A549 (cell line): ENCODE measurements around the gene COX6B1. TPM values are rescaled to one million over a fixed set of nuclear protein-coding genes. Genes with fewer than 3 reads are reported as not detected.
A peak's percentile ranks its signal among the peaks of the same experiment; 100 is the strongest.
"Not testable (repeated sequence)": the region's sequence is repeated elsewhere in the genome, so short reads cannot be mapped to it uniquely, and the experiment has no call there.

ENCODE experiments used
- ATAC-seq, 2 experiments: fragments of 200-7000 bp in 1 of 2; fragments of >200 bp in 1 of 2; cut with Nextera tagmentation in 1 of 2; cut with Tn5 transposase in 1 of 2; 3 replicates each; pipeline versions ENCODE4 v1.8.0 to v1.9.1; 2018 to 2020; ENCODE audit warnings: mild to moderate bottlenecking in 1 of 2, moderate library complexity in 1 of 2
- CTCF ChIA-PET: fragments of 300-600 bp; sonication (Branson Sonifier 250); formaldehyde crosslinking; extraction: SDS; loops from one replicate; lab custom pipeline; 2021; ENCODE audit warnings: antibody characterized with exemption, inconsistent platforms; lab: Yijun Ruan, JAX
- POLR2A ChIA-PET: fragments of 350-600 bp; formaldehyde crosslinking; extraction: SDS; loops from one replicate; lab custom pipeline; 2021; ENCODE audit warnings: antibody characterized with exemption, inconsistent platforms; lab: Yijun Ruan, JAX
- DNase-seq, 2 experiments: peaks; one replicate each; pipeline versions ENCODE4 v3.0.0 to v3.0.0-alpha.2; 2011 to 2016; ENCODE audit warnings: low read depth in 1 of 2, low spot score in 1 of 2
- FAIRE-seq: peaks from 2 replicates; lab custom pipeline; 2011; peaks lifted over from hg19 to GRCh38; lab: Jason Lieb, UNC
- H3K27ac ChIP-seq, 2 experiments: fragments of >200 bp; sonication (Bioruptor Twin); formaldehyde crosslinking; 3 replicates each; pipeline ENCODE4 v1.5.1; 2016 to 2017
- H3K4me1 ChIP-seq: fragments of >200 bp; sonication (Bioruptor Twin); formaldehyde crosslinking; 3 replicates; pipeline ENCODE4 v1.6.1; 2016
- H3K4me2 ChIP-seq: fragments of >200 bp; sonication (Bioruptor Twin); formaldehyde crosslinking; 3 replicates; pipeline ENCODE4 v1.6.1; 2016
- H3K4me3 ChIP-seq: fragments of >200 bp; sonication (Bioruptor Twin); formaldehyde crosslinking; 3 replicates; pipeline ENCODE4 v1.5.1; 2016
- H3K9me3 ChIP-seq: fragments of >200 bp; sonication (Bioruptor Twin); formaldehyde crosslinking; 3 replicates; pipeline ENCODE4 v1.6.1; 2016
- BHLHE40 ChIP-seq: IDR thresholded peaks from 2 replicates; pipeline ENCODE4 v1.6.1; 2012; ENCODE audit warnings: low read depth, low read length, inconsistent platforms
- CBX8 ChIP-seq: fragments of 200-600 bp; sonication (generic); IDR thresholded peaks from 2 replicates; pipeline ENCODE4 v1.6.1; 2016
- CEBPB ChIP-seq, 2 experiments: fragments of >200 bp in 1 of 2; sonication (Bioruptor Twin) in 1 of 2; formaldehyde crosslinking in 1 of 2; IDR thresholded peaks; 2 replicates each; pipeline ENCODE4 v1.6.1; 2012 to 2016
- CHD4 ChIP-seq: fragments of 200-600 bp; sonication (generic); IDR thresholded peaks from 2 replicates; pipeline ENCODE4 v1.6.1; 2016; ENCODE audit warnings: antibody characterized with exemption, mild to moderate bottlenecking, borderline replicate concordance
- EHMT2 ChIP-seq: fragments of 200-600 bp; sonication (generic); IDR thresholded peaks from 2 replicates; pipeline ENCODE4 v1.6.1; 2016; ENCODE audit warnings: antibody characterized with exemption, low read depth, mild to moderate bottlenecking, moderate library complexity
- EP300 ChIP-seq, 2 experiments: fragments of >200 bp; sonication (Bioruptor Twin); formaldehyde crosslinking; IDR thresholded peaks; 2 replicates in 1 of 2; 3 replicates in 1 of 2; pipeline ENCODE4 v1.6.1; 2016 to 2017
- GATA3 ChIP-seq: IDR thresholded peaks from 2 replicates; pipeline ENCODE4 v1.6.1; 2012; ENCODE audit warnings: borderline replicate concordance
- HEYL ChIP-seq: fragments of 250-450 bp; sonication (Bioruptor Pico); IDR thresholded peaks from 2 replicates; pipeline ENCODE4 v1.8.0; 2021; ENCODE audit warnings: mild to moderate bottlenecking, moderate library complexity
- HOXB13 ChIP-seq: fragments of 250-450 bp; sonication (Bioruptor Pico); IDR thresholded peaks from 2 replicates; pipeline ENCODE4 v1.5.0; 2020; ENCODE audit warnings: low read depth, mild to moderate bottlenecking, moderate library complexity
- JUN ChIP-seq, 2 experiments: fragments of >200 bp; sonication (Bioruptor Twin); formaldehyde crosslinking; IDR thresholded peaks; 2 replicates in 1 of 2; 3 replicates in 1 of 2; pipeline ENCODE4 v1.6.1; 2016 to 2017
- MAZ ChIP-seq: fragments of 150-350 bp; IDR thresholded peaks from 2 replicates; pipeline ENCODE4 v1.6.1; 2014; ENCODE audit warnings: antibody characterized with exemption, low read depth, low read length, borderline replicate concordance
- POLR2A ChIP-seq: IDR thresholded peaks from 2 replicates; pipeline ENCODE4 v1.6.1; 2012; ENCODE audit warnings: mild to moderate bottlenecking, low read length
- RAD21 ChIP-seq, 2 experiments: fragments of >200 bp in 1 of 2; sonication (Bioruptor Twin) in 1 of 2; formaldehyde crosslinking in 1 of 2; IDR thresholded peaks in 1 of 2; conservative IDR thresholded peaks in 1 of 2; 2 replicates in 1 of 2; 3 replicates in 1 of 2; pipeline ENCODE4 v1.6.1; 2012 to 2018; ENCODE audit warnings: inconsistent platforms in 1 of 2
- REST ChIP-seq: fragments of 200-600 bp; sonication (generic); IDR thresholded peaks from 2 replicates; pipeline ENCODE4 v1.6.1; 2016; ENCODE audit warnings: antibody characterized with exemption, mild to moderate bottlenecking, moderate library complexity
- RFX5 ChIP-seq: fragments of 450-650 bp; IDR thresholded peaks from 2 replicates; pipeline ENCODE4 v1.7.1; 2014; ENCODE audit warnings: antibody characterized with exemption, mild to moderate bottlenecking, moderate library complexity
- TP53 ChIP-seq: fragments of 250-450 bp; sonication (Bioruptor Pico); IDR thresholded peaks from 2 replicates; pipeline ENCODE4 v1.5.0; 2021; ENCODE audit warnings: mild to moderate bottlenecking, moderate library complexity
- ZC3H11A ChIP-seq: fragments of 450-650 bp; IDR thresholded peaks from 2 replicates; pipeline ENCODE4 v1.6.1; 2014; ENCODE audit warnings: antibody characterized with exemption, mild to moderate bottlenecking
- ZFP36 ChIP-seq: fragments of 450-650 bp; IDR thresholded peaks from 2 replicates; pipeline ENCODE4 v1.6.1; 2014; ENCODE audit warnings: borderline replicate concordance; ENCODE audit not compliant: partially characterized antibody
- WGBS: methylation state at CpG from one replicate; pipeline ENCODE4 v1.1.6; 2017; ENCODE audit errors: missing lambda C conversion rate; 5-methylcytosine and 5-hydroxymethylcytosine counted together
- polyA plus RNA-seq, 4 experiments: library from polyadenylated mRNA; depleted of rRNA in 3 of 4; stranded (reverse); fragments of >200 nt; fragmentation: RNase III in 1 of 4; extraction: RNeasy Plus Mini Kit Qiagen cat#74134 plus additional on column Dnase treatment in 1 of 4; gene quantifications; 2 replicates in 3 of 4; 3 replicates in 1 of 4; pipeline ENCODE4 v1.2.3, GENCODE V29; 2011 to 2017

The COX6B1 gene
- polyA plus RNA-seq, 2 of the 4 experiments (the other 2 are of a cell fraction), result 749 to 1,260 TPM

GRCh38 chr19:35645680-35646511, 2.2 kb upstream of the COX6B1 start:
- no peak for FAIRE-seq
- TF ChIP-seq EHMT2 (no peak), MAZ (no peak), HOXB13 (CRISPR knock-in tag) (no peak), RAD21 (conservative IDR thresholded peaks at IDR 0.05 in 1 of 2, IDR thresholded peaks at IDR 0.05 in 1 of 2) (no peak), ZFP36 (no peak), CBX8 (no peak), RFX5 (no peak), EP300 (IDR thresholded peaks at IDR 0.05) (no peak), REST (no peak), CHD4 (no peak), TP53 (no peak), POLR2A (no peak), BHLHE40 (no peak), GATA3 (no peak), ZC3H11A (no peak), HEYL (CRISPR knock-in tag) (no peak)
- TF ChIP-seq, all 56 proteins: peak for 0
- peak overlapping the region in 1 of 2 experiments; percentile 74; a peak in 2 of 6 replicates for H3K27ac ChIP-seq
- H3K4me1 ChIP-seq, result peaks cover 25% of the 10 kb centered on the region
- H3K9me3 ChIP-seq, result no peaks in the 10 kb centered on the region
- whole genome bisulfite sequencing, result 67% methylated on average over 7 of the region's 7 CpGs
- POLR2A ChIA-PET, result interaction anchor here (0.6 kb wide), 1 partner anchor 343 kb away, joined by 6 read pairs; no protein-coding TSS in a partner anchor
- CTCF ChIA-PET, result interaction anchor here (0.9 to 4.2 kb wide), 6 partner anchors 10 to 285 kb away, joined by 3 to 28 read pairs (median 4); no protein-coding TSS in a partner anchor
- peak overlapping the region; percentile 98; the same call in 2 of the 3 replicates for H3K4me2 ChIP-seq
- H3K4me3 ChIP-seq, result no peak overlapping the region
- DNase-seq (no peak), ATAC-seq (no peak)

GRCh38 chr19:35650581-35650980, 2.5 kb downstream of the COX6B1 start:
- H3K4me3 ChIP-seq, result no peak overlapping the region
- TF ChIP-seq JUN (IDR thresholded peaks at IDR 0.05) (0 out of 5 replicates have a peak, but pooled peaks of 1 of the 2 experiments have one; percentile 5), CEBPB (IDR thresholded peaks at IDR 0.05) (no peak)
- H3K4me2 ChIP-seq, result no peak overlapping the region
- no peak for ATAC-seq
- H3K9me3 ChIP-seq, result no peaks in the 10 kb centered on the region
- no peak overlapping the region for H3K27ac ChIP-seq
- DNase-seq, result no peak
- WGBS, result 93% methylated on average over 9 of the region's 9 CpGs
- ChIA-PET POLR2A (no interaction called here), CTCF (interaction anchor here (1.0 to 5.8 kb wide), 3 partner anchors 10 to 51 kb away, joined by 3 to 49 read pairs (median 4); no protein-coding TSS in a partner anchor)
- peaks cover 10% of the 10 kb centered on the region for H3K4me1 ChIP-seq
- FAIRE-seq, result peak; percentile 51

GRCh38 chr19:35654828-35655227, 6.7 kb downstream of the COX6B1 start:
- ChIA-PET CTCF (interaction anchor here (0.6 to 3.5 kb wide), 9 partner anchors 13 to 323 kb away, joined by 3 to 16 read pairs (median 4); no protein-coding TSS in a partner anchor), POLR2A (interaction anchor here (0.6 to 1.6 kb wide), 5 partner anchors 10 to 179 kb away, joined by 3 to 4 read pairs (median 3); no protein-coding TSS in a partner anchor)
- not testable (repeated sequence) for H3K4me2 ChIP-seq, FAIRE-seq, ATAC-seq, H3K4me1 ChIP-seq, H3K27ac ChIP-seq, H3K9me3 ChIP-seq, H3K4me3 ChIP-seq, DNase-seq
- WGBS, result 92% methylated on average over 6 of the region's 6 CpGs
